WTC11 (cell line): Measurements from ENCODE around the gene NDRG3. TPM values are rescaled to one million over a fixed set of nuclear protein-coding genes. Genes with fewer than 3 reads are reported as not detected.

Source experiments
- ATAC-seq: fragments of 200-7000 bp; cut with Tn5 transposase; 2 replicates; pipeline ENCODE4 v1.10.0; 2021; ENCODE audit warnings: mild to moderate bottlenecking, moderate library complexity
- CTCF ChIA-PET: fragments of 300-600 bp; sonication (Branson Sonifier 250); formaldehyde crosslinking; loops from one replicate; lab custom pipeline; 2021; ENCODE audit warnings: antibody characterized with exemption; lab: Charles Lee
- POLR2A ChIA-PET: fragments of 350-600 bp; sonication (Branson Sonifier 250); formaldehyde crosslinking; loops from one replicate; lab custom pipeline; 2021; ENCODE audit warnings: antibody characterized with exemption; lab: Charles Lee
- DNase-seq: peaks from one replicate; pipeline ENCODE4 v3.0.0; 2021; ENCODE audit warnings: low spot score
- H3K27ac Mint-ChIP-seq: 2 replicates; pipeline ENCODE4 v1.8.0; 2021; ENCODE audit warnings: mixed read lengths
- H3K27me3 Mint-ChIP-seq: 2 replicates; pipeline ENCODE4 v1.8.0; 2021; ENCODE audit warnings: low read depth, mild to moderate bottlenecking, moderate library complexity, mixed read lengths
- H3K36me3 Mint-ChIP-seq: 2 replicates; pipeline ENCODE4 v1.8.0; 2021; ENCODE audit warnings: mixed read lengths
- H3K4me1 Mint-ChIP-seq: 2 replicates; pipeline ENCODE4 v1.8.0; 2022; ENCODE audit warnings: mixed read lengths
- H3K4me3 Mint-ChIP-seq: 2 replicates; pipeline ENCODE4 v1.8.0; 2021; ENCODE audit warnings: mild to moderate bottlenecking, moderate library complexity, mixed read lengths
- H3K9me3 Mint-ChIP-seq: 2 replicates; pipeline ENCODE4 v1.8.0; 2021; ENCODE audit warnings: mixed read lengths
- CBFB ChIP-seq: sonication (generic); formaldehyde crosslinking; IDR thresholded peaks from 2 replicates; pipeline ENCODE4 v1.8.1; 2022; ENCODE audit warnings: mild to moderate bottlenecking, low read depth, missing genetic modification reagents
- CREB1 ChIP-seq: sonication (generic); formaldehyde crosslinking; IDR thresholded peaks from 2 replicates; pipeline ENCODE4 v1.8.0; 2023; ENCODE audit warnings: mild to moderate bottlenecking, missing genetic modification reagents
- CREM ChIP-seq: sonication (generic); formaldehyde crosslinking; IDR thresholded peaks from 2 replicates; pipeline ENCODE4 v1.8.1; 2022; ENCODE audit warnings: mild to moderate bottlenecking, missing genetic modification reagents, moderate library complexity
- CTCF ChIP-seq: fragments of 200-600 bp; IDR thresholded peaks from 2 replicates; pipeline ENCODE4 v1.8.0; 2022; ENCODE audit warnings: antibody characterized with exemption
- EMX1 ChIP-seq: fragments of 250-450 bp; sonication (Bioruptor Pico); IDR thresholded peaks from 2 replicates; pipeline ENCODE4 v1.8.0; 2021; ENCODE audit warnings: mild to moderate bottlenecking
- ESRRA ChIP-seq: sonication (generic); formaldehyde crosslinking; IDR thresholded peaks from 2 replicates; pipeline ENCODE4 v1.8.1; 2022; ENCODE audit warnings: mild to moderate bottlenecking, missing genetic modification reagents, borderline replicate concordance
- ETV6 ChIP-seq: sonication (generic); formaldehyde crosslinking; IDR thresholded peaks from 2 replicates; pipeline ENCODE4 v1.8.1; 2022; ENCODE audit warnings: mild to moderate bottlenecking, missing genetic modification reagents
- FOXK1 ChIP-seq: sonication (generic); formaldehyde crosslinking; IDR thresholded peaks from 2 replicates; pipeline ENCODE4 v1.8.0; 2022; ENCODE audit warnings: mild to moderate bottlenecking, moderate library complexity, missing genetic modification reagents
- FOXP1 ChIP-seq: sonication (generic); formaldehyde crosslinking; IDR thresholded peaks from 2 replicates; pipeline ENCODE4 v1.8.0; 2022; ENCODE audit warnings: missing genetic modification reagents, mild to moderate bottlenecking, moderate library complexity, borderline replicate concordance
- GABPB1 ChIP-seq: sonication (generic); formaldehyde crosslinking; IDR thresholded peaks from 2 replicates; pipeline ENCODE4 v1.8.1; 2023; ENCODE audit warnings: mild to moderate bottlenecking, missing genetic modification reagents
- JUN ChIP-seq: sonication (generic); formaldehyde crosslinking; IDR thresholded peaks from 2 replicates; pipeline ENCODE4 v1.8.0; 2023; ENCODE audit warnings: mild to moderate bottlenecking, missing genetic modification reagents
- KAT7 ChIP-seq: sonication (generic); formaldehyde crosslinking; IDR thresholded peaks from 2 replicates; pipeline ENCODE4 v1.8.1; 2023; ENCODE audit warnings: missing genetic modification reagents, mild to moderate bottlenecking, borderline replicate concordance
- MYBL2 ChIP-seq: sonication (generic); formaldehyde crosslinking; IDR thresholded peaks from 2 replicates; pipeline ENCODE4 v1.8.1; 2023; ENCODE audit warnings: mild to moderate bottlenecking, moderate library complexity, missing genetic modification reagents
- NFYB ChIP-seq: sonication (generic); formaldehyde crosslinking; conservative IDR thresholded peaks from 2 replicates; pipeline ENCODE4 v1.8.0; 2022; ENCODE audit warnings: low read depth, missing genetic modification reagents
- NR2C2 ChIP-seq: sonication (generic); formaldehyde crosslinking; IDR thresholded peaks from 2 replicates; pipeline ENCODE4 v1.8.0; 2022; ENCODE audit warnings: mild to moderate bottlenecking, missing genetic modification reagents
- OVOL2 ChIP-seq: fragments of 250-450 bp; sonication (Bioruptor Pico); IDR thresholded peaks from 2 replicates; pipeline ENCODE4 v1.9.0; 2021; ENCODE audit warnings: mild to moderate bottlenecking, borderline replicate concordance
- SMAD4 ChIP-seq: sonication (generic); formaldehyde crosslinking; IDR thresholded peaks from 2 replicates; pipeline ENCODE4 v1.8.0; 2022; ENCODE audit warnings: mild to moderate bottlenecking, missing genetic modification reagents
- SP1 ChIP-seq: sonication (generic); formaldehyde crosslinking; conservative IDR thresholded peaks from 2 replicates; pipeline ENCODE4 v1.8.1; 2022; ENCODE audit warnings: missing genetic modification reagents
- TCF7 ChIP-seq: sonication (generic); formaldehyde crosslinking; IDR thresholded peaks from 2 replicates; pipeline ENCODE4 v1.8.0; 2022; ENCODE audit warnings: mild to moderate bottlenecking, low read depth, missing genetic modification reagents, moderate library complexity
- TEAD1 ChIP-seq: sonication (generic); formaldehyde crosslinking; IDR thresholded peaks from 2 replicates; pipeline ENCODE4 v1.8.0; 2022; ENCODE audit warnings: mild to moderate bottlenecking, missing genetic modification reagents
- TEAD4 ChIP-seq: sonication (generic); formaldehyde crosslinking; IDR thresholded peaks from 2 replicates; pipeline ENCODE4 v1.8.0; 2022; ENCODE audit warnings: mild to moderate bottlenecking, missing genetic modification reagents
- ZBTB21 ChIP-seq: sonication (generic); formaldehyde crosslinking; IDR thresholded peaks from 2 replicates; pipeline ENCODE4 v1.8.1; 2023; ENCODE audit warnings: mild to moderate bottlenecking, missing genetic modification reagents, borderline replicate concordance
- total RNA-seq: library from RNA; stranded (reverse); gene quantifications from 3 replicates; pipeline ENCODE4 v1.2.3, GENCODE V29; 2021
- TF ChIP-seq, protein P1 (sequence below): sonication (generic); formaldehyde crosslinking; IDR thresholded peaks from 2 replicates; pipeline ENCODE4 v1.8.0; 2022; ENCODE audit warnings: mild to moderate bottlenecking, missing genetic modification reagents
- TF ChIP-seq, protein P2 (sequence below): sonication (generic); formaldehyde crosslinking; IDR thresholded peaks from 2 replicates; pipeline ENCODE4 v1.8.0; 2022; ENCODE audit warnings: mild to moderate bottlenecking, missing genetic modification reagents
- TF ChIP-seq, protein P3 (sequence below): sonication (generic); formaldehyde crosslinking; IDR thresholded peaks from 2 replicates; pipeline ENCODE4 v1.8.0; 2023; ENCODE audit warnings: missing genetic modification reagents
- TF ChIP-seq, protein P4 (sequence below): sonication (generic); formaldehyde crosslinking; IDR thresholded peaks from 2 replicates; pipeline ENCODE4 v1.8.1; 2022; ENCODE audit warnings: mild to moderate bottlenecking, moderate library complexity, missing genetic modification reagents
- TF ChIP-seq, protein P5 (sequence below): sonication (generic); formaldehyde crosslinking; IDR thresholded peaks from 2 replicates; pipeline ENCODE4 v1.8.1; 2023; ENCODE audit warnings: mild to moderate bottlenecking, missing genetic modification reagents, moderate library complexity
- TF ChIP-seq, protein P6 (sequence below): sonication (generic); formaldehyde crosslinking; IDR thresholded peaks from 2 replicates; pipeline ENCODE4 v1.8.0; 2022; ENCODE audit warnings: mild to moderate bottlenecking, missing genetic modification reagents
- TF ChIP-seq, protein P7 (sequence below): sonication (generic); formaldehyde crosslinking; IDR thresholded peaks from 2 replicates; pipeline ENCODE4 v1.8.1; 2023; ENCODE audit warnings: mild to moderate bottlenecking, moderate library complexity, missing genetic modification reagents

Gene NDRG3
- total RNA-seq, 1 experiment from 2014 or later: 27.0 TPM

- DNase-seq (peak; percentile 100), ATAC-seq (peak; percentile 91)
- peaks cover 17% of the 10 kb centered on the region for H3K4me1 Mint-ChIP-seq
- peak within 1 kb of the TSS; percentile 94 for H3K27ac Mint-ChIP-seq
- ChIA-PET POLR2A (interaction anchor here (0.5 to 4.0 kb wide), 9 partner anchors 13 to 64 kb away, joined by 4 to 16 read pairs (median 5); partner anchors contain the start of genes MYL9 and TGIF2), CTCF (interaction anchor here (0.5 to 2.4 kb wide), 42 partner anchors 8 to 540 kb away, joined by 3 to 22 read pairs (median 5); partner anchors contain the start of genes DSN1 and NDRG3)
- H3K4me3 Mint-ChIP-seq: peak within 1 kb of the TSS; percentile 97
- H3K9me3 Mint-ChIP-seq: no peaks in the 10 kb centered on the region
- no peaks in the 10 kb centered on the region; the same call in 1 of the 2 replicates for H3K27me3 Mint-ChIP-seq
- no peak for TF ChIP-seq TEAD4
- TF ChIP-seq CREM (CRISPR knock-in tag): peak; percentile 98
- TF ChIP-seq TEAD1 (CRISPR knock-in tag): peak; percentile 86
- peak; percentile 98 for TF ChIP-seq FOXK1 (CRISPR knock-in tag)
- peak; percentile 89 for TF ChIP-seq CREB1
- TF ChIP-seq, protein P1, sequence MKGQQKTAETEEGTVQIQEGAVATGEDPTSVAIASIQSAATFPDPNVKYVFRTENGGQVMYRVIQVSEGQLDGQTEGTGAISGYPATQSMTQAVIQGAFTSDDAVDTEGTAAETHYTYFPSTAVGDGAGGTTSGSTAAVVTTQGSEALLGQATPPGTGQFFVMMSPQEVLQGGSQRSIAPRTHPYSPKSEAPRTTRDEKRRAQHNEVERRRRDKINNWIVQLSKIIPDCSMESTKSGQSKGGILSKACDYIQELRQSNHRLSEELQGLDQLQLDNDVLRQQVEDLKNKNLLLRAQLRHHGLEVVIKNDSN (CRISPR knock-in tag): peak; percentile 40; the same call in 1 of the 2 replicates
- TF ChIP-seq EMX1 (CRISPR knock-in tag): no peak
- TF ChIP-seq SP1 (CRISPR knock-in tag): peak; percentile 99
- TF ChIP-seq, protein P2, sequence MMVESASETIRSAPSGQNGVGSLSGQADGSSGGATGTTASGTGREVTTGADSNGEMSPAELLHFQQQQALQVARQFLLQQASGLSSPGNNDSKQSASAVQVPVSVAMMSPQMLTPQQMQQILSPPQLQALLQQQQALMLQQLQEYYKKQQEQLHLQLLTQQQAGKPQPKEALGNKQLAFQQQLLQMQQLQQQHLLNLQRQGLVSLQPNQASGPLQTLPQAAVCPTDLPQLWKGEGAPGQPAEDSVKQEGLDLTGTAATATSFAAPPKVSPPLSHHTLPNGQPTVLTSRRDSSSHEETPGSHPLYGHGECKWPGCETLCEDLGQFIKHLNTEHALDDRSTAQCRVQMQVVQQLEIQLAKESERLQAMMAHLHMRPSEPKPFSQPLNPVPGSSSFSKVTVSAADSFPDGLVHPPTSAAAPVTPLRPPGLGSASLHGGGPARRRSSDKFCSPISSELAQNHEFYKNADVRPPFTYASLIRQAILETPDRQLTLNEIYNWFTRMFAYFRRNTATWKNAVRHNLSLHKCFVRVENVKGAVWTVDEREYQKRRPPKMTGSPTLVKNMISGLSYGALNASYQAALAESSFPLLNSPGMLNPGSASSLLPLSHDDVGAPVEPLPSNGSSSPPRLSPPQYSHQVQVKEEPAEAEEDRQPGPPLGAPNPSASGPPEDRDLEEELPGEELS (CRISPR knock-in tag): peak; percentile 61; the same call in 1 of the 2 replicates
- TF ChIP-seq, protein P3, sequence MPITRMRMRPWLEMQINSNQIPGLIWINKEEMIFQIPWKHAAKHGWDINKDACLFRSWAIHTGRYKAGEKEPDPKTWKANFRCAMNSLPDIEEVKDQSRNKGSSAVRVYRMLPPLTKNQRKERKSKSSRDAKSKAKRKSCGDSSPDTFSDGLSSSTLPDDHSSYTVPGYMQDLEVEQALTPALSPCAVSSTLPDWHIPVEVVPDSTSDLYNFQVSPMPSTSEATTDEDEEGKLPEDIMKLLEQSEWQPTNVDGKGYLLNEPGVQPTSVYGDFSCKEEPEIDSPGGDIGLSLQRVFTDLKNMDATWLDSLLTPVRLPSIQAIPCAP (CRISPR knock-in tag): no peak
- TF ChIP-seq CTCF: peak; percentile 82
- peak; percentile 82; the same call in 1 of the 2 replicates for TF ChIP-seq CBFB (CRISPR knock-in tag)
- TF ChIP-seq MYBL2 (CRISPR knock-in tag): peak; percentile 55; the same call in 1 of the 2 replicates
- peak; percentile 60 for TF ChIP-seq NFYB (CRISPR knock-in tag)
- TF ChIP-seq ZBTB21 (CRISPR knock-in tag): peak; percentile 76; the same call in 1 of the 2 replicates
- peak; percentile 32; the same call in 1 of the 2 replicates for TF ChIP-seq ESRRA (CRISPR knock-in tag)
- TF ChIP-seq, protein P4, sequence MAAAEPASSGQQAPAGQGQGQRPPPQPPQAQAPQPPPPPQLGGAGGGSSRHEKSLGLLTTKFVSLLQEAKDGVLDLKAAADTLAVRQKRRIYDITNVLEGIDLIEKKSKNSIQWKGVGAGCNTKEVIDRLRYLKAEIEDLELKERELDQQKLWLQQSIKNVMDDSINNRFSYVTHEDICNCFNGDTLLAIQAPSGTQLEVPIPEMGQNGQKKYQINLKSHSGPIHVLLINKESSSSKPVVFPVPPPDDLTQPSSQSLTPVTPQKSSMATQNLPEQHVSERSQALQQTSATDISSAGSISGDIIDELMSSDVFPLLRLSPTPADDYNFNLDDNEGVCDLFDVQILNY: peak; percentile 93
- no peak for TF ChIP-seq SMAD4 (CRISPR knock-in tag)
- peak; percentile 34; the same call in 1 of the 2 replicates for TF ChIP-seq JUN (CRISPR knock-in tag)
- no peak for TF ChIP-seq NR2C2 (CRISPR knock-in tag)
- TF ChIP-seq, protein P5, sequence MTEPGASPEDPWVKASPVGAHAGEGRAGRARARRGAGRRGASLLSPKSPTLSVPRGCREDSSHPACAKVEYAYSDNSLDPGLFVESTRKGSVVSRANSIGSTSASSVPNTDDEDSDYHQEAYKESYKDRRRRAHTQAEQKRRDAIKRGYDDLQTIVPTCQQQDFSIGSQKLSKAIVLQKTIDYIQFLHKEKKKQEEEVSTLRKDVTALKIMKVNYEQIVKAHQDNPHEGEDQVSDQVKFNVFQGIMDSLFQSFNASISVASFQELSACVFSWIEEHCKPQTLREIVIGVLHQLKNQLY (CRISPR knock-in tag): no peak
- TF ChIP-seq FOXP1 (CRISPR knock-in tag): peak; percentile 91
- no peak for TF ChIP-seq OVOL2 (CRISPR knock-in tag)
- no peak for TF ChIP-seq TCF7 (CRISPR knock-in tag)
- TF ChIP-seq GABPB1 (CRISPR knock-in tag): peak; percentile 94
- TF ChIP-seq, protein P6, sequence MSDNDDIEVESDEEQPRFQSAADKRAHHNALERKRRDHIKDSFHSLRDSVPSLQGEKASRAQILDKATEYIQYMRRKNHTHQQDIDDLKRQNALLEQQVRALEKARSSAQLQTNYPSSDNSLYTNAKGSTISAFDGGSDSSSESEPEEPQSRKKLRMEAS (CRISPR knock-in tag): peak; percentile 88
- TF ChIP-seq, protein P7, sequence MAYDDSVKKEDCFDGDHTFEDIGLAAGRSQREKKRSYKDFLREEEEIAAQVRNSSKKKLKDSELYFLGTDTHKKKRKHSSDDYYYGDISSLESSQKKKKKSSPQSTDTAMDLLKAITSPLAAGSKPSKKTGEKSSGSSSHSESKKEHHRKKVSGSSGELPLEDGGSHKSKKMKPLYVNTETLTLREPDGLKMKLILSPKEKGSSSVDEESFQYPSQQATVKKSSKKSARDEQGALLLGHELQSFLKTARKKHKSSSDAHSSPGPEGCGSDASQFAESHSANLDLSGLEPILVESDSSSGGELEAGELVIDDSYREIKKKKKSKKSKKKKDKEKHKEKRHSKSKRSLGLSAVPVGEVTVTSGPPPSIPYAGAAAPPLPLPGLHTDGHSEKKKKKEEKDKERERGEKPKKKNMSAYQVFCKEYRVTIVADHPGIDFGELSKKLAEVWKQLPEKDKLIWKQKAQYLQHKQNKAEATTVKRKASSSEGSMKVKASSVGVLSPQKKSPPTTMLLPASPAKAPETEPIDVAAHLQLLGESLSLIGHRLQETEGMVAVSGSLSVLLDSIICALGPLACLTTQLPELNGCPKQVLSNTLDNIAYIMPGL: peak; percentile 87
- TF ChIP-seq KAT7 (CRISPR knock-in tag): peak; percentile 91; the same call in 1 of the 2 replicates
- peak; percentile 73; the same call in 1 of the 2 replicates for TF ChIP-seq ETV6 (CRISPR knock-in tag)
- H3K36me3 Mint-ChIP-seq: peaks cover 25% of the 10 kb centered on the region
These were observed 140.3 kb downstream of the NDRG3 start, which contains the start of gene RAB5IF for GRCh38 chr20:36605399-36606157. RAB5IF (plus strand) TSS chr20:36605779; CDS start chr20:36605952, 173 bp downstream.
